ENCODE data around the gene NSMCE4A.

GRCh38 chr10:122010405-122011050, 35.5 kb upstream of the NSMCE4A start:
- no peak for TF ChIP-seq CTCF (IDR thresholded peaks at IDR 0.05)
- no peak for TF ChIP-seq POLR2A (IDR thresholded peaks at IDR 0.05)
- TF ChIP-seq POLR2AphosphoS5 (IDR thresholded peaks at IDR 0.05): no peak
- no peak for TF ChIP-seq EP300 (IDR thresholded peaks at IDR 0.05)
